GM19324 (cell line): ENCODE measurements around the gene TMEM171.

ENCODE experiments used
- ATAC-seq: cut with Tn5 transposase; IDR thresholded peaks from one replicate; pipeline ENCODE4 v1.9.1; 2021; ENCODE audit warnings: mild to moderate bottlenecking, moderate library complexity; ENCODE audit not compliant: unreplicated experiment, low FRiP score

TMEM171 gene

DNA sequence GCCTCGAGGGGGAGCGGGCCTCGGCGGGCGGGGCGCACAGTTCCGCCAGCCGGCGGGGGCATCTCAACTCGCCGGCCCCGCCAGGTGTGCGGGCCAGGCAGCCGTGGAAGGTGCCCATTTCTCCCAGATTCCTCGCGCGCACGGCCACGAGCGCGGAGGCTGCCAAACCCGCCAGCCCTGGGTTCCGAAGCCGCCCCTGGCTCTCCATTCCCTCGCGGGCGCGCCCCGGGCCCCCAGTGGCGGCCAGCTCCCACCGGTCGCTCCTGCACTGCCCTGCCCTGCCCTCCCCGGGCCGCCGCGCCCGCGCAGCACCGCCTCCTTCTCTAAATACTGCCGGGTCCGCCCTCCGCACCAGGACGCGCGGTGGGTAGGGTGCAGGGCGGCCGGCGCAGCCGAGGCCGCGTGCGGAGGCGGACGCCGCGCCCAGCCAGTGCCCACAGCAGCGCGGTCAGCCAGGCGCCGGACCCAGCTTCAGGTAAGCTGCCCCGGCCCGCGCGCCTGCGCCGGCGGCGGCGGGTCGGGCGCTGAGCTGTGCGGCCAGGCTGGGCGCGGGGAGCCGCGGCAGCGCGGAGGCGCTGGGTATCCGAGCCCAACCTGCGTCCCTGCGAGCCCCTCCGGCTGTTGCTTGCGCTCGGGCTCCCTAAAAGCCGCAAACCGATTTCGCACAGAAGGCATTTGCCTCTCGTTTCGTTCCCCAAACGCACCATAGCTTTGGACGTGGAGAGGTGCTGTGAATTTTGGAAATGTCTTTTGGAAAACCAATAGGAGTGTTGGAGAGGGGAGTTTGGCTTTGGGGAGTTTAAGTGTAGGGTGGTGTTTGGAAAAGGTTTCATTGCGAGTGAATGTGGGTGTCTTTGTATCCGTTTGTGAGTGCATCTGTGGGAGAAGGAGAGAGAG lies at the start of gene TMEM171:
Gene TMEM171, plus strand, starts transcription at position 354 of the 897 bp plus-strand sequence. CDS start 2,799 bp downstream, outside the sequence.
- no peak for ATAC-seq

DNA sequence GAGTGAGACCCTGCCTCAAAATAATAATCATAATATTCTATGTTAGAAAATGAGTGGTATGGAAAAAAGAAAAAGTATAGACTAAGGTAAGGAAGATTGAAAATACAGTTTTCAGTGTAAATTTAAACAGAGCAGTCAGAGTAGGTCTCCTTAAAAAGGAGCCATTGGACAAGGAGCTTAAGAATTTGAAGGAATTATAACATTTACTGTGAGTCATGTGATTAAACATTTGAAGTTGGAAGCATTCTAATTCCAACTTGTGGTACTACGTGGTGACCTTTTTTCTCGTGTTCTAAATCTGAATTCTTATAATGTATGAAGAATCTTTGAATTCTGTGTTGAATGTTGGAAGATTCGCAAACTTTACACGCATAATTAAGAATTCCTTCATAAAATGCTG lies 39.3 kb upstream of the TMEM171 start:
- no peak for ATAC-seq

GRCh38 chr5:73088026-73088425 lies 32.3 kb upstream of the TMEM171 start:
- ATAC-seq = no peak

DNA sequence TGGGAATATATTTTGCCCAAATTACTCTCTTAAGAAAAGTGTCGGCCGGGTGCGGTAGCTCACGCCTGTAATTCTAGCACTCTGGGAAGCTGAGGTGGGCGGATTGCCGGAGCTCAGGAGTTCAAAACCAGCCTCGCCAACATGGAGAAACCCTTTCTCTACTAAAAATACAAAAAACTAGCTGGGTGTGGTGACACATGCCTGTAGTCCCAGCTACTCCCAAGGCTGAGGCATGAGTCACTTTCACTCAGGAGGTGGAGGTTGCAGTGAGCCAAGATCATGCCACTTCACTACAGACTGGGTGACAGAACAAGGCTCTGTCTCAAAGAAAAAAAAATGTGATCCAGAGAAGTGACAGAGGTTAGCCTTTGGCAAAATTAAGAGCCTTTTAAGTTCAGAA lies 26.4 kb upstream of the TMEM171 start:
- ATAC-seq = no peak

GRCh38 chr5:73094415-73094814 lies 26.0 kb upstream of the TMEM171 start:
- ATAC-seq = no peak

- no peak for ATAC-seq
Measured at GRCh38 chr5:73095564-73096238, 24.7 kb upstream of the TMEM171 start.

DNA sequence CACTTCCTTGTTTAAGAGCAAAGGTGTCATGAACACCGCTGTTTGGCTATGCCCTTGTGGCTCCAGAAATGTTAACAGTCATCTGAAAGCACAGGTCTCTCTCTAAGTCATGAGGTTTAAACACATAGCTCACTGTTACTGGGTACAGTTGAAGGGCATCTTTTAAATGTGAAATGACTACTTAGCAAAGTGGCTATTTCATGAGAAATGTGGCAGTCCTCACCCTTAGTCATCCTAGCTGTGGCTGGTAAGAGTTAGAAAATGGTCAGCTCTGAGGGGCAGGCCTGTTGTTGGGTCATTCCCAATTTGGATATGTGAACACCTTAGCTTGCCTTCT lies 24.2 kb upstream of the TMEM171 start:
- ATAC-seq = no peak

- ATAC-seq = no peak
Measured at GRCh38 chr5:73097740-73098139, 22.6 kb upstream of the TMEM171 start.

DNA sequence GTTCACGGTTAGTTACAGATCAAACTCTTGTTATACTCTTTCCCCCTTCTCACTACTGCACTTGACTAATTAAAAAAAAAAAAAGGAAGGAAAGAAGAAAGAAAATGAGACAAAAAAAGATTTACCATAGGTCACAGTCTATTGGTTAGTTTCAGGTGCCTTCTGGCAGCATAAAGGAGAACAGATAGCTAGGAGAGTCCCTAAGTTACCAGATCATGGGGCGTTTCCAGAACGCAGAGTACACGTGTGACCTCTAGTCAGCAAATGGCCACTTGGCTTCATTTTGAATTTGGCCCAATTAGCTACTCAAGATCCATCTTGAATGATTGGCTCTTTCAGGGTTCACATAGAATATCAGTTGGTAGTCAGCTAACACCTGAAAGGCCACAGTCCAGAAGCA lies 20.3 kb upstream of the TMEM171 start:
- ATAC-seq = no peak

DNA sequence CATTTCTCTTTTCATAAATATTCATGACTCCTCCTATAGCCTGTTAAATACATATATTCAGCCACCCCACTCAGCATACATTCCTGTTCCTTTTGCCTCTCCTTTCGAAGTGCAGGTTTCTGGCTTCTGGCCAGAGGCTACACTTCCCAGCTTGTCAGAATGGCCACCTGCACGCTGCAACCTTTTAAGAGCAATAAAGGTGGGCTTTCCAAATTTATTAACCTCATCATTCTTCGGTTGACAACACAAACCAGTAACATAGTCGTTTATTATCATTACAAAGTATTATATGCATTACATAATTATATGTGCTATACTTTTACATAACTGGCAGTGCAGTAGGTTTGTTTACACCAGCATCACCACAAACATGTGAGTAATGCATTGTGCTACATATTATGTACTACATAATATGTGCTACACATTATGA lies 16.5 kb upstream of the TMEM171 start:
- ATAC-seq = no peak

GRCh38 chr5:73104326-73104725 lies 16.0 kb upstream of the TMEM171 start:
- no peak for ATAC-seq

GRCh38 chr5:73106335-73106734 lies 14.0 kb upstream of the TMEM171 start:
- ATAC-seq = no peak

DNA sequence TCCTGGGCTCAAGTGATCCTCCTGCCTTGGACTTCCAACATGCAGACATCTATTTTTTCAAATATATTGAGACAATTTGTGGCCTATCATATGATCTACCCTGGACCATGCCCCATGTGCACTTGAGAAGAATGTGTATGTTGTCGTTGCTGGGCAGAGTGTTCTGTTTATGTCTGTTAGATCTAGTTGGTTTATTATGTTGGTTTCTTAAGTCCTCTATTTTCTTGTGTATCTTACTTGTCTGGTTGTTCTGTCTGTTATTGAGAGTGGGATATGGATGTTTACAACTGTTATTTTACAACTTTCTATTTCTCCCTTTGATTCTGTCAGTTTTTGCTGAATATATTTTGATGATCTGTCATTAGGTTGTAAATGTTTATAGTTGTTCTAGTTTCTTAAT lies 10.2 kb upstream of the TMEM171 start:
- ATAC-seq = no peak

GRCh38 chr5:73111536-73111935 lies 8.8 kb upstream of the TMEM171 start:
- no peak for ATAC-seq

DNA sequence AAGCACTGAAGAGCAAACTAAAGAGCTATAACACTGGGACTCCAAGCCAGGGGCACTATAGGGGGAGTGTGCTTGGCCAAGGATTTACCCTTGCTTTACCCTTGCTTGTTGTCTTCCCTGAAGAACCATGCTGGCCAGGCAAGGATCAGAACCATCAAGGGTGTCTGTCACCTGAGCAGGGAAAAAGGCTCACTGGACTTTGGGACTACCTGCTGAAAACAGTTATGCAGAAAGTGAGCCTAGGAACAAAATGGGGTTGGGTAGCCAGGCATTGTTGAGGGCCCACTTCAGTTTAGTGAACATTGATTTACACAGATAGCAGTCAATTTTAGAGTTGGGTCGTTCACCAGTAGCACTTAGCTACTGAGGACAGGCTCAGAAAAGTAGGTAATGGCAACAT lies 8.0 kb upstream of the TMEM171 start:
- no peak for ATAC-seq

DNA sequence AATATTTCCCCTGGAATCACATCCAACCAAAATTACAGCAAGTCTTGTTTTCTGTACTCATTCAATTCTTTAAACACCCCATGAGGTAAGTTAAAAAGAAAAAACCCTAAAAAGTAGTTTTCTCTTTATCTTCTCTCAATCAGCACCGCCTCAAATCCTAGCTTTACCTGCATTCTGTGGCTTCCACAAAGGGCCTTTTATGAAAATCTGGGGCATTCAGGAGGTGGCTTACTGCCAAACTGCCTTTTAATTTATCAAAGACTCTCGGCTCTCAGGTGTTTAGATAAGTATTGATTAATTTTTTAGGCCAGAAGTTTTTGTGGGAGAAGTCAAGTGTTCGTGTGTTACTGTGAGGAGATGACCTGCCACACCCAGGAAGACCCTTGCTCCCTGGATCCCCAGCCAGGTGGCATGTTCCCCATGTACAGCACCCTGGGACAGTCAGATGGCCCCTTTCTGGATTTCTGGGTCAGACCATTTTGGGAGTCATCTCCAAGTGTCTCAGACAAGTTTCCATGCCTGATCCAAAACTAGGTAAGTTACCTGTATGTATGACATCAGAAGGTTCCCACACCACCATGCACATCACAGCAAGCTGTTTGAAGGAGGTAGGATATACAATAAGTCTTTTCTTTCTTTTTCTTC lies 6.2 kb upstream of the TMEM171 start:
- no peak for ATAC-seq

DNA sequence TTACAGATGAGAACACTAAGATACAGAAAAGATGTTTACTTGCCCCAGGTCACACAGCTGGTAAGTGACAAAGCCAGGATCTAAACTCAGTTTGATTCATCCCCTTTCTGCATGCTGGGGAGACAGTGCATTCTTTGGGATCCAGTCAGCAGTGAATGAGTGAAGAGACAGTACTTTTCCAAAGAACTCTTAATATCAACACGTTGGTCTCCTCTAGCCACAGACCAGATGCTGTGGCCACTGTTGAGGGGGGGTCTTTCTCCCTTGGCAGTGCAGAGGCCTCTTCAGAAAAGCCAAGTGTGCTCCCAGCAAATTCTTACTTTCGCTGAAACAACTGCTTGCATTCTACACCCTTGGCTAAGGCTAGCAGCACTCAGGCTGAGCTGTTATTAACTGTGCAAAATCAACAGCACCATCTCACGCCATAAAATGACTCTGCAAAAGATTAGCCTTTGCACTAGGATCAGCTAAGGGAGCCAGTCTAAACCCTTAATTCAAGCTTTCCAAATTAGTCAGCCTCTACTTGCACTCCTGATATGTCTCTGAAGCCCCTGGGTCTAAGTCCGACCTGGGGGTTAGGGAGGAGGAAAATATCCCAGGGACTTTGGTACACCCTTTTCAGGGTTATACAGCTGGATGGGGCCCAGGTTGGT lies 4.8 kb upstream of the TMEM171 start:
- no peak for ATAC-seq

DNA sequence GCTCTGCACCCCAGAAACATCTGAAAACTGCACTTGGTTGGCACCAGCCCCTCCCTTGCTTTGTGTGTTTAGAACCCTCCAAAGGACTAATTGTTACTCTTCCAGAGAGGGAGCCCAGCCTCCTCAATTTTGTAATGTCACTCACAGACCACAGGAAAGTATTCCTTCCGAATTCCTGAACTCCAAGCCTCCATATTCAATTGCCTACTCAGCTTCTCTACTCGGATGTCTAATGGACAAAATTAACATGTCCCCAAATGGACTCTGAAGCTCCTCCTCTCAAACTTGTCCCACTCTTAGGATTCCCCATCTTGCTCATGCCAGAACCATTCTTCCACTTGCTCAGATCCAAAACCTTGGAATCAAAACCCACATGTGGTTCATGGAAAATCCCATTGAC lies 3.9 kb upstream of the TMEM171 start:
- ATAC-seq = no peak

DNA sequence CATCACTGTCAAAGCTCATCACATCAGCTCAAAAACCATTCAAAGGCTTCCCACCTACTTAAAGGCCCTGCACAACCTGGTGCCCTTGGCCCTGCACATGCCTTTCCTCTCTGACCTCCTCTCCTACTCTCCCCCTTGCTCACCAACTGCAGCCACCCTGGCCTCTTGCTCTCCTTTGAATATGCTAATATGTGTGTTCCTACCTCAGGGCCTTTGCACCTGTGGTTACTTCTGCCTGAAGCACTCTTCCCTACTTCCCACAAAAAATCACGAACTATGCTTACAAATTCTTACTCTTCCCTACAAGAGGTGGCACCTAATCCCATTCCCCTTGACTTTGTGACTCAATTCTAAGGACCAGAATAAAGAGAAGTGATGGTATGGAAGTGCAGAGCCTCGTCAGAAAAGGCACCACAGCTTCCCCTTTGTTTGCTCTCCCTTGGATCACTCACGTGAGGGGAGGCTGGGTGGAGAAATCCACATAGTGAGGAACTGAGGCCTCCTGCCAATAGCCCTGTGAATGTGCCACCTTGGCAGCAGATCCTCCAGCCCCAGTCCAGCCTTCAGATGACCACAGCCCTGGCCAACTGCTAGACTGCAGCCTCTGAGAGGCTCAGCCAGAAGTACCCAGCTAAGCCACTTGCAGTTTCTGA lies 3.2 kb upstream of the TMEM171 start:
- no peak for ATAC-seq

GRCh38 chr5:73118391-73118973 lies 1.9 kb upstream of the TMEM171 start:
- no peak for ATAC-seq
